B cell (primary cell): ENCODE results near the gene CORO1C.

Experiments used
- EZH2 ChIP-seq: IDR thresholded peaks from 2 replicates; pipeline ENCODE4 v1.6.1; 2012; ENCODE audit warnings: borderline replicate concordance, low read depth, mild to moderate bottlenecking, moderate library complexity, low read length; ENCODE audit not compliant: insufficient read depth, poor library complexity, severe bottlenecking
- TF ChIP-seq, protein P1 (sequence below): fragments of 200-600 bp; IDR thresholded peaks from one replicate; pipeline ENCODE4 v1.8.0; 2022; ENCODE audit warnings: antibody characterized with exemption, mild to moderate bottlenecking

DNA sequence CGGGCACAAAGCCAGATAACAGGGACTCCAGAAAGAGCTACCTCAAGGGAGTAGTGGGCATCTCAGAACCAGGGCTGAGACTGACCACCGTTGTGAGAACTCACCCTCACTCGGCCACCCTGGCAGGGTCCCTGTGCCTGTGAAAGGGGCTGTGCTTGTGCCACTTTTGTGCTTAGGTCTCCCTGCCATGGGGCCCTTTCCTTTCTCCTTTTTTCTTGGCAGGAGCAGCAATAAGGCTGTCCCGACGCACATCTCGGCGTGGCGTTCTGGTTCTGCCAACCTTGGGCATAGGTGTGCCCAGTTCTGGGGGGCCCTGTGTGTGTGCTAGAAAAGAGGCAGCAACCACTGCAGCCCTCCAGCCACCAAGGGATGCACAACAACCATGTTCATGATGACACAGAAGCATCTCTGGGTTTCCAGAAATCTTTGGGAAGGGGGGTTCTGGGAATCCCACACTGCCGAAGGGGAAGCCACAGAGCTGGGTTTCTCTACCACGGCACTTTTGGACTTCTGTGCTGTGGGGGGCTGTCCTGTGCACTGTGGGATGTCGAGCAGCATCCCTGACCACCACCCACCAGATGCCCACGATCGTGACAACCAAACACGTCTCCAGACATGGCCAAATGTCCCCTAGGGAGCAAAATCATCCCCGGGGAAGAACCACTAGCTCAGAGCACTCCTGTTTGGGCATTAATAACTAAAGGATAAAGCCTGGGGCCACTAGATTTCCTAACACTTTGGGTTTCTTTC, 120.3 kb downstream of the CORO1C start:
- TF ChIP-seq, protein P1, sequence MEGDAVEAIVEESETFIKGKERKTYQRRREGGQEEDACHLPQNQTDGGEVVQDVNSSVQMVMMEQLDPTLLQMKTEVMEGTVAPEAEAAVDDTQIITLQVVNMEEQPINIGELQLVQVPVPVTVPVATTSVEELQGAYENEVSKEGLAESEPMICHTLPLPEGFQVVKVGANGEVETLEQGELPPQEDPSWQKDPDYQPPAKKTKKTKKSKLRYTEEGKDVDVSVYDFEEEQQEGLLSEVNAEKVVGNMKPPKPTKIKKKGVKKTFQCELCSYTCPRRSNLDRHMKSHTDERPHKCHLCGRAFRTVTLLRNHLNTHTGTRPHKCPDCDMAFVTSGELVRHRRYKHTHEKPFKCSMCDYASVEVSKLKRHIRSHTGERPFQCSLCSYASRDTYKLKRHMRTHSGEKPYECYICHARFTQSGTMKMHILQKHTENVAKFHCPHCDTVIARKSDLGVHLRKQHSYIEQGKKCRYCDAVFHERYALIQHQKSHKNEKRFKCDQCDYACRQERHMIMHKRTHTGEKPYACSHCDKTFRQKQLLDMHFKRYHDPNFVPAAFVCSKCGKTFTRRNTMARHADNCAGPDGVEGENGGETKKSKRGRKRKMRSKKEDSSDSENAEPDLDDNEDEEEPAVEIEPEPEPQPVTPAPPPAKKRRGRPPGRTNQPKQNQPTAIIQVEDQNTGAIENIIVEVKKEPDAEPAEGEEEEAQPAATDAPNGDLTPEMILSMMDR: no peak
- no peak for TF ChIP-seq EZH2
